ENCODE data around the gene FOXP1.
A peak's percentile ranks its signal among the peaks of the same experiment; 100 is the strongest.

The FOXP1 gene

GRCh38 chr3:71250026-71250425, 333.5 kb downstream of the FOXP1 start:
- no peak for DNase-seq

- no peak for DNase-seq
Observed at GRCh38 chr3:71247958-71248335, 335.6 kb downstream of the FOXP1 start.

- DNase-seq, result no peak
Observed at GRCh38 chr3:71247221-71247957, 336.1 kb downstream of the FOXP1 start.

- DNase-seq, result no peak
Observed at GRCh38 chr3:71245971-71246880, 337.3 kb downstream of the FOXP1 start.

GRCh38 chr3:71244826-71245488, 338.6 kb downstream of the FOXP1 start:
- no peak for DNase-seq

GRCh38 chr3:71244153-71244825, 339.2 kb downstream of the FOXP1 start:
- no peak for DNase-seq

- DNase-seq, result no peak
Observed at GRCh38 chr3:71243229-71243628, 340.3 kb downstream of the FOXP1 start.

- no peak for DNase-seq
Observed at GRCh38 chr3:71241981-71242560, 341.5 kb downstream of the FOXP1 start.

GRCh38 chr3:71241246-71241901, 342.2 kb downstream of the FOXP1 start:
- DNase-seq, result no peak

- no peak for DNase-seq
Observed at GRCh38 chr3:71240034-71240433, 343.5 kb downstream of the FOXP1 start.

- DNase-seq, result no peak
Observed at GRCh38 chr3:71238355-71238757, 345.2 kb downstream of the FOXP1 start.

GRCh38 chr3:71237672-71238071, 345.9 kb downstream of the FOXP1 start:
- DNase-seq, result no peak

- DNase-seq, result no peak
Observed at GRCh38 chr3:71235846-71236245, 347.7 kb downstream of the FOXP1 start.

- DNase-seq, result no peak
Observed at GRCh38 chr3:71232895-71233294, 350.6 kb downstream of the FOXP1 start.

GRCh38 chr3:71232175-71232679, 351.3 kb downstream of the FOXP1 start:
- no peak for DNase-seq

GRCh38 chr3:71231680-71232079, 351.8 kb downstream of the FOXP1 start:
- no peak for DNase-seq

- DNase-seq, result no peak
Observed at GRCh38 chr3:71229905-71230657, 353.4 kb downstream of the FOXP1 start.

- no peak for DNase-seq
Observed at GRCh38 chr3:71228156-71228866, 355.2 kb downstream of the FOXP1 start.

GRCh38 chr3:71227270-71227661, 356.3 kb downstream of the FOXP1 start:
- DNase-seq, result no peak

- DNase-seq, result peak; percentile 93
Observed at GRCh38 chr3:71226565-71227269, 356.8 kb downstream of the FOXP1 start.
